ENCODE measurements around the gene VCL.

Gene VCL

GRCh38 chr10:74163319-74164068, 165.6 kb downstream of the VCL start:
- no peak for DNase-seq

DNA sequence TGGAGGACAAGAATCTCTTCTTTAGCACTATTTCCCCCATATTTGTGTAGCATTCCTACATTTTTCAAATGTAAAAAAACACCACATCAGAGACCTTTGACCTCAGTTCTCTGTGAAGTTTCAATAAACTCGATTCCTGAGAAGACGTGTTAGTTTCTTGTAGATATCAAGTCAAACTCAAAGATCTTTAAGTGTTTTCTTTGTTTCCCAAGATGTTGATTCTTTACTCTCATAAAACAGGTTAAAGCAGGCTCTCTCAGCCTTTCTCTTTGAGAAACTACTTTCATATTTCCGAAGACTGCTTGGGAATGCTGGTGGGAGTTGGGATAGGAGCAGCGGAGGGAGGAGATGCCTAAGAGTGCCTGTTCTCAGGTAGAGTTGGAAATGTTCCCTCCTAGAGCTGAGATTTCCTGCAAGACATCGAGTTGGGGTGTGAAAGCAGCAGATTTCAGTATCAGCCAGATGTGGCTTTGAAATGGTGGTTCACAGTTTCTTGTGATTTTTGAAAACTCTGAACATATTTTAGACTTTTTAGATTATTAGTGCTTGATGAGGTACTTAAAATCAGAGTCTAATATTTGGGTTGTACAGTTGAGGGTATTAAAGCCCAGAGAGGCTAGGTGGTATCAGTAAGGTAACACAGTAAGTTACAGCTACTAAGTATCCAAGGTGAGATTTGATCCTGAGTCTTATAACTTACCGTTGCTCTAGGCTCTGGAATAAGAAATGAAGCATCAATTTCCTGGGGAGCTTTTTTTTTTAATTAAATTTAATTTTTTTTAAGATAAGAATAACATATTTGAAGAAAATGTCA, 167.0 kb downstream of the VCL start:
- no peak for DNase-seq

DNA sequence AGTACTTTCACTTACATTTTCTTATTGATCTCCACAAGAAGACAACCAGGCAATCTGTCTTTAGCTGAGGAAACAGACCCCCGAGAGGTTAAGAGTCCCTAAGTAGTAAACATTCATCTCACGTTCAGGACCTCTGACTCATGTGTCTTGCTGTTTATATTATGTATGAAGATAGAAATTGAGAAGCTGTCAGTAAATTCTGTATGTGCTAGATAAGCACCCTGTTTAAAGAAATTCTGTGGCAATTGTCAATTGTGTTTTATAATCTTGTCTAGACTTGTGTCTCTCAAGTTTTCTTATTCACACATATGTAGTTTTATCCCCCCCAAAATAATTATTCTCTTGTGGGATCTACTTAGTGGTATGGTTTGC, 167.6 kb downstream of the VCL start:
- no peak for DNase-seq

DNA sequence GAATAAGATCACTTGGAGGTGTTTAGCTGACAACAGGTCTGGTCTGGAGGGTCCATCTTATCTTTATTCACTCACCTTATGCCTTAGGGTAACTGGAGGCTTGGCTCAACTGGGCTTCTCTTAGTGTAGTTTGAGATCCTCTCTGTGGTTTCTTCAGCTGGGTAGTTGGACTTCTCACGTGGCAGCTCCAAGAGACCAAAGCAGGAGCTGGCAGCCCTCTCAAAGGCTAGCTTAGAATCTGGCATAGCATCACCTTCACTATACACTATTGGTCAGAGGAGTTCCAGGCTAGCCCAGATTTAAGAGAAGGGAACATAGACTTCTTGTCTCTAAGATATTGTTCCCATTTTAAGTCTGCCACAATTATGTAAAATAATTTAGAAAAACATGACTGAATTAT, 169.5 kb downstream of the VCL start:
- no peak for DNase-seq

Data from NCI-H524 treated with DMSO at 0.1 percent for 48 hours (cell line).